Heart left ventricle (tissue), 16 donors: ENCODE data around the gene BLOC1S1. TPM values are rescaled to one million over a fixed set of nuclear protein-coding genes. Genes with fewer than 3 reads are reported as not detected.

Experiments
- ATAC-seq, 4 donors: fragments of 200-7000 bp; cut with Tn5 transposase; one replicate each; pipeline ENCODE4 v1.9.1; 2020 to 2022; ENCODE audit warnings: moderate library complexity in 4 of 4, mild to moderate bottlenecking in 3 of 4, moderate number of reproducible peaks in 1 of 4
- DNase-seq, 5 donors: peaks; one replicate each; pipeline ENCODE4 v3.0.0-alpha.2; 2020
- H3K27ac ChIP-seq, 12 donors: fragments of 200-600 bp; sonication (generic) in 4 of 12; one replicate each; pipeline versions ENCODE4 v1.5.0 to v1.8.0; 2016 to 2022; ENCODE audit warnings: mild to moderate bottlenecking in 2 of 12
- H3K27me3 ChIP-seq, 9 donors: fragments of 200-600 bp; sonication (generic) in 2 of 9; one replicate each; pipeline versions ENCODE4 v1.5.1 to v1.8.0; 2016 to 2022; ENCODE audit warnings: mild to moderate bottlenecking in 3 of 9
- H3K36me3 ChIP-seq, 9 donors: fragments of 200-600 bp; sonication (generic) in 2 of 9; one replicate each; pipeline versions ENCODE4 v1.5.0 to v1.8.0; 2018 to 2022; ENCODE audit warnings: mild to moderate bottlenecking in 2 of 9
- H3K4me1 ChIP-seq, 12 donors: fragments of 200-600 bp; sonication (generic) in 4 of 12; one replicate each; pipeline versions ENCODE4 v1.5.0 to v1.8.0; 2016 to 2022; ENCODE audit warnings: mild to moderate bottlenecking in 3 of 12
- H3K4me3 ChIP-seq, 12 donors: fragments of 200-600 bp; sonication (generic) in 4 of 12; one replicate each; pipeline versions ENCODE4 v1.5.0 to v1.8.0; 2017 to 2022; ENCODE audit warnings: mild to moderate bottlenecking in 9 of 12, moderate library complexity in 4 of 12
- H3K9me3 ChIP-seq, 12 donors: fragments of 200-600 bp; sonication (generic) in 4 of 12; one replicate each; pipeline versions ENCODE4 v1.5.0 to v1.8.0; 2016 to 2022; ENCODE audit warnings: mild to moderate bottlenecking in 1 of 12
- CTCF ChIP-seq, 12 donors: fragments of 200-600 bp; sonication (generic) in 4 of 12; IDR thresholded peaks; one replicate each; pipeline versions ENCODE4 v1.5.0 to v1.8.0; 2018 to 2022; ENCODE audit warnings: antibody characterized with exemption in 12 of 12, mild to moderate bottlenecking in 5 of 12
- POLR2A ChIP-seq, 2 donors: fragments of 450-650 bp; IDR thresholded peaks; one replicate each; pipeline ENCODE4 v1.6.1; 2017; ENCODE audit warnings: antibody characterized with exemption in 2 of 2, mild to moderate bottlenecking in 2 of 2, moderate library complexity in 2 of 2
- WGBS, 4 donors: extraction: QIAGEN DNeasy Blood & Tissue Kit in 2 of 4; methylation state at CpG; one replicate each; pipeline versions ENCODE4 v1.1.5 to v1.1.7; 2013 to 2018; 5-methylcytosine and 5-hydroxymethylcytosine counted together
- intact Hi-C, 10 donors: fragments of 100-400 bp; cut with DNase I; formaldehyde crosslinking; loops; one replicate each; pipeline versions ENCODE4 v1.11.1 to v1.14.2; 2022
- polyA plus RNA-seq, 2 donors: library from polyadenylated mRNA; stranded (reverse); fragments of 200-250 nt; gene quantifications; one replicate each; pipeline ENCODE4 v1.2.3, GENCODE V29; 2013
- total RNA-seq, 9 donors: library from RNA; depleted of rRNA in 2 of 9; stranded (reverse); fragments of >200 nt in 2 of 9; fragmentation: NEBNext Ultra II Directional in 3 of 9; extraction: Animal tissue kit (Norgen Biotek cat#: 25700) in 3 of 9; gene quantifications; one replicate each; pipeline versions ENCODE4 v1.1.0 to v1.2.4, GENCODE V29; 2016 to 2023
- donor health status: ischemic (EF 13 %, LVEDD 7.1; RV severe dilation, severe dysfunction).
- donor health status: healthy with polysubstance abuse.
- donor health status: DM: no; HTN: yes; CAD: no.
- donor health status: DM: no; HTN: no; CAD: no.
- donor health status: ischemic (EF 25% LVEDD 6.9; RV normal size, moderate dysfunction).
- donor health status: ischemic (EF 25% LVEDD 5.7; RV mildly dilated, moderate dysfunction).
- donor health status: healthy.
- donor health status: DM: yes; HTN: yes; CAD: no.
- donor health status: ischemic (EF 35%, LVEDD 5.7; RV mildly dilated, moderate dysfunction).
- donor health status: nonischemic (EF 11% LVEDD 7.7; RV severe dilation, severe dysfunction).
- donor health status: DM: yes; HTN: yes; CAD: no.
- donor health status: PGD.
- donor health status: ischemic (EF 29% LVEDD 5.4; RV normal size, mild dysfunction).
- donor health status: nonischemic (EF 23%, LVEDD 6.1; RV moderate dilation, normal function).

BLOC1S1 gene
- total and polyA plus RNA-seq, 11 donors, result 71.3 to 314 (median 132) TPM

GRCh38 chr12:55713721-55714120, 2.1 kb upstream of the BLOC1S1 start:
- Histone ChIP-seq H3K4me3 (peak overlapping the region in 5 of 12 donors; percentile 24 to 87 (median 73)), H3K4me1 (peaks cover 3 to 68% (median 49%) of the 10 kb centered on the region in 12 donors), H3K27me3 (no peaks in the 10 kb centered on the region), H3K9me3 (no peaks in the 10 kb centered on the region), H3K27ac (peak overlapping the region in 10 of 12 donors; percentile 65 to 99 (median 93)), H3K36me3 (no peaks in the 10 kb centered on the region)
- DNase-seq (no peak), ATAC-seq (no peak)
- 30 to 55% (median 45%) methylated on average over 2 of the region's 2 CpGs for WGBS, 4 donors
- TF ChIP-seq CTCF (IDR thresholded peaks at IDR 0.05), result no peak
- no peak for TF ChIP-seq POLR2A (IDR thresholded peaks at IDR 0.05)
- intact Hi-C loops, result no loop called here

GRCh38 chr12:55715169-55715764, 579 bp upstream of the BLOC1S1 start:
- Histone ChIP-seq H3K27ac (peak overlapping the region; percentile 89 to 99 (median 94)), H3K4me1 (peaks cover 3 to 75% (median 58%) of the 10 kb centered on the region in 12 donors), H3K9me3 (no peaks in the 10 kb centered on the region), H3K27me3 (no peaks in the 10 kb centered on the region), H3K36me3 (peaks cover 0 to 14% (median 0%) of the 10 kb centered on the region in 9 donors), H3K4me3 (peak overlapping the region in 11 of 12 donors; percentile 64 to 93 (median 73))
- peak in 1 of 5 donors; percentile 3 for DNase-seq
- WGBS, 4 donors, result 63 to 72% (median 70%) methylated on average over 7 of the region's 7 CpGs
- intact Hi-C loops, result no loop called here
- TF ChIP-seq CTCF (IDR thresholded peaks at IDR 0.05), result no peak
- ATAC-seq, result no peak

- peak in 1 of 4 donors; percentile 0 for ATAC-seq
- Histone ChIP-seq H3K36me3 (peaks cover 0 to 16% (median 0%) of the 10 kb centered on the region in 9 donors), H3K27me3 (no peaks in the 10 kb centered on the region), H3K4me1 (peaks cover 3 to 88% (median 68%) of the 10 kb centered on the region in 12 donors), H3K27ac (peak overlapping the region; percentile 89 to 99 (median 94)), H3K9me3 (no peaks in the 10 kb centered on the region), H3K4me3 (peak overlapping the region; percentile 56 to 93 (median 72))
- 6 to 9% (median 7%) methylated on average over 13 of the region's 13 CpGs for WGBS, 4 donors
- DNase-seq, result no peak
- no peak for TF ChIP-seq POLR2A (IDR thresholded peaks at IDR 0.05)
- intact Hi-C loops, result no loop called here
Measured at GRCh38 chr12:55716582-55716957, 724 bp downstream of the BLOC1S1 start.

DNA sequence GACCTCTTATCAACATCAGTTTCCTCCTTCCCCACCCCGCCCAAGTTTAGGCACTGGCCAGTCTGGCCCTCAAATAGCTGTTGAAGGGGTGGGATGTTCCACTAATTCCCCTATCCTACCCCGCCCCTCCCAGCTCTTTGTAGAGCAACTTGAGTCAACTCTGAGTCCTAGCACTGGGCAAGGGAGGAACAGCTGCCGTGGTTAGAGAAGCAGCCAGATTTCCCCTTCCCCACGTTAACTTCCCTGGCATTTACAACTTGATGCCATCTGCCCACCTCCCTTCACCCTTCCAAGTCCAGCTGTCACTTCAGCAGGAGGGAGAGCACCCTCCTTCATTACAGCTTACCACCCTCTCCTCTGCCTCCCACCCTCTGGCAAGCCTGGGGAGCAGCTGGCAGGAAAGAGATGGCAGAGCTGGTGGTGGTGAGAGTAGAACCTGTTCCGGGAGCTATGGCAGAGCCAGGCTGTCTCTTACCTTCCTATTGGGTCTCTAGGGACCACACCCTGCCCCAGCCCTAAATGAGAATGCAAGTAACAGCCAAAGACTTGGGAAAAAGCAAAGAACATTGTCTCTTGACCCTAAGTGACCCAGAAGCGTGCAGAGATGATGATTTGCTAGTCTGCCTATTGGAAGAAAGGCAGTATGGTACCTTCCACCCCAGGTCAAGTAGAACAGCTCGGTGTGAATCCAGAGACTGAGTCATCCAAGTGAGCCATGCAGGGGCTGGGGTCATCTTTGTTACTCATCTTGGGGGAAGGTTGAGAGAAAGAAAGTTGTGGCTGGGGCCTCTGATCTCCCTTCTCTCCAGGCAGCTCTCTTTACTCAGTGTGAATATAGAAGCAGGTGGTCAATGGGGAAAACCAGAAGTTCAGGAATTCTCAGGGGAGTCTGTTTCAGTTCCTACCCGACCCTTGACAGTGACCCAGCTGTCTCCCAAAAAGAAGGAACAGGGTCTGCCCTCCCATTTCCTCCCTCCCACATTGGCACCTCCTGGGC, 1.5 kb downstream of the BLOC1S1 start:
- peak in 2 of 5 donors; percentile 32 to 63 for DNase-seq
- H3K4me1 ChIP-seq, result peaks cover 3 to 91% (median 71%) of the 10 kb centered on the region in 12 donors
- H3K4me3 ChIP-seq, result peak overlapping the region in 11 of 12 donors; percentile 64 to 93 (median 73)
- TF ChIP-seq CTCF (IDR thresholded peaks at IDR 0.05) (no peak), POLR2A (IDR thresholded peaks at IDR 0.05) (no peak)
- H3K27ac ChIP-seq, result peak overlapping the region; percentile 50 to 99 (median 94)
- H3K27me3 ChIP-seq, result no peaks in the 10 kb centered on the region
- ATAC-seq, result no peak
- intact Hi-C loops, result no loop called here
- H3K36me3 ChIP-seq, result peaks cover 0 to 16% (median 0%) of the 10 kb centered on the region in 9 donors
- H3K9me3 ChIP-seq, result no peaks in the 10 kb centered on the region
- 31 to 45% (median 35%) methylated on average over 8 of the region's 8 CpGs for WGBS, 4 donors
